ENCODE results near the gene CEMIP2.

CEMIP2 gene

GRCh38 chr9:71636143-71636839, 132.0 kb downstream of the CEMIP2 start:
- DNase-seq, result no peak

GRCh38 chr9:71634752-71635151, 133.6 kb downstream of the CEMIP2 start:
- DNase-seq, result no peak
